Endometrium (tissue), 2 donors: Measurements from ENCODE around the gene FAM200B.
A peak's percentile ranks its signal among the peaks of the same experiment; 100 is the strongest.

Experiments
- FAIRE-seq: peaks from 2 replicates; lab custom pipeline; 2012; peaks lifted over from hg19 to GRCh38; lab: Jason Lieb, UNC
- donor health status: control.
- donor health status: control.

The FAM200B gene

DNA sequence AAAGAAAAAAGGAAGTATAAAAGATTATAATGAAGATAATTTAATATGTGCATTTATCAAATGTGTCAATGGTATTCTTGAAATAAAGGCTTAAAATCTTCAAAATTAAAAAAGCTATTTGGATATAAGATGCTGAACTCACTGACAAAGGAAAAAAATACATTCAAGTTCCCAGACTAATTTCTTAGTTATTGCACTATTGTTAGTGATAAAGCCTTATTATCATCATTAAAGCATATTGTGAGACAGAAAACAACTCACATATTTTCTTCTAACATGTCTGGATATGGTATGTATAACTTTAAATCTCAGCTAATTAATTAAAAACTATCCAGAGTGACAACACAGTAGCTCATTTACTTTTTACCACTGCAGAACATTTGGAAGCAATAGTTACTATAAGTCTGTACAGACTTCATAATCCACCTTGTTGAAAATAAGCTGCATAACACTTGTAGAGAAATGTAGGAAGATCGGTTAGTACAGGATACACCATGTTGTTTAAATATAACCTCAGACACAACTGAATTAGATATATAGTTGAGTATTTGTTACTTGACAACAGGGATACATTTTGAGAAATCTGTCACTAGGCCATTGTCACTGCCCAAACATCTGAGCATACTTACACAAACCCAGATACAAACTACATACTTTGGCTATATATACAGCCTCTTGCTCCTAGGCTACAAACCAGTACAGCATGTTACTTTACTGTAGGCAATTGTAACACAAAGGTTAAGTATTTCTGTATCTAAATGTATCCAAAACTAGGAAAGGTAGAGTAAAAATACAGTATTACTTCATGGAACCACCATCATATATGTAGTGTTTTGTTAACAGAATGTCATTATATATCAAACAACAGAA is 12.8 kb upstream of the FAM200B start:
- FAIRE-seq: no peak

GRCh38 chr4:15670576-15670975 is 11.1 kb upstream of the FAM200B start:
- FAIRE-seq: no peak

DNA sequence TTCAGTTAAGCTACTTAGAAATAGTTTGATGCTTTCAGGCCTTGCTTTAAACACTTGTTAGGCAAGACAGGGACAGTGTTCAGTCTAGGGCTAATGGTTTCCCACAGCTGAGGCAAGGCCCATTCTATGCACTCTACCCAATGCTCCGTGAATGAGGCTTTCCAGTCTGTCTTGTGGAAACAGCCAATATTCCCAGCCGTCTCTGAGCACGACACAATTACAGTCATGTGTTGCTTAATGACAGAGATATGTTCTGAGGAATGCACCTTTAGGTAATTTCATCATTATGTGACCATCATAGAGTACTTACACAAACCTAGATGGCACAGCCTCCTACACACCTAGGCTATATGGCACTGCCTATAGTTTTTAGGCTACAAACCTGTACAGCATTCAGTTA is 9.5 kb upstream of the FAM200B start:
- FAIRE-seq: no peak

DNA sequence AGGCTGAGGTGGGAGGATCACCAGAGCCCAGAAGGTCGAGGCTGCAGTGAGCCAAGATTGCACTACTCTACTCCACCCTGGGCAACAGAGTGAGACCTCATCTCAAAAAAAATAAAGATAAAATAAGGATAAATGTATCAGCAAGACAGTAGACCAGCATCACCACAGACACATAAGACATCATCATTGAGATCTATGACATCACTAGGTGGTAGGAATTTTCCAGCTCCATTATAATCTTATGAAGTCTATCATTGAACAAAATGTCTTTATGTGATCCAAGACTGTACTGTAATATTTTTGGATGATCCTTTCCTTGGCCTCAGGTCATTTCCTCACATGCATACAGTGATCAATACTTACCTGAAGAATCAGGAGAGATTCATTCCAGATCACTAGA is 8.3 kb upstream of the FAM200B start:
- FAIRE-seq: no peak

- no peak for FAIRE-seq
These were observed 7.6 kb upstream of the FAM200B start for GRCh38 chr4:15674046-15674445.

GRCh38 chr4:15674926-15675325 is 6.7 kb upstream of the FAM200B start:
- peak; percentile 45 for FAIRE-seq

DNA sequence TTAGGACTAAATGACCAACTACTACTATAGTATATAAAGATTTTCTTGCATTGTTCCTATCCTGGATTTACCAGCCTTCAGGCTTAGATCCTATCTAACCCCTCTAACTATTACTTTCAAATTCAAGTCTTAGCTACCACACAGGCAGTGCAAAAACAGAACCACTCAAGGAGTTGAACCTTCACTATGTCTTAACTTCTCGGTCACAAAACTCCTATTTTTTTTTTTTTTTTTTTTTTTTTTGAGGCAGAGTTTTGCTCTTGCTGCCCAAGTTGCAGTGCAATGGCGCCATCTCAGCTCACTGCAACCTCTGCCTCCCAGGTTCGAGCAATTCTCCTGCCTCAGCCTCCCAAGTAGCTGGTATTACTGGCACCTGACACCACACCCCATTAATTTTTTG is 6.3 kb upstream of the FAM200B start:
- no peak for FAIRE-seq

- no peak for FAIRE-seq
These were observed 5.6 kb upstream of the FAM200B start for GRCh38 chr4:15676039-15676438.

DNA sequence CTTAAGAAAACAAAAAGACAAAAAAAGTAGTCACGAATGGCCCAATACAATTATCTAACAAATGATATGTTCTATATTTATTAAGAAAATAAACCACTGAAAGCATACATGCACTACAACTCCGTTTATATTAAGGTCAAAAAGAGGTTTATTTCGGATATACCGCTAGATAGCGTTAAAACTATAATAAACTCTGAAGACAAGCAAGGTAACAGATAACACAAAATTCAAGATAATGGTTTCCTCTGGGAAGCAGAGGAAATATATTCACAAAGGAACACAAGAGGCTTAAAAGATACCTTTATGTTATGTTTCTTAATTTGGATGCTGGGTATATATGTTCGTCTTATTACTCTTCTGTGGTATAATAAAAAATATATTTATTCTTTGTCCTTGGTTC is 4.7 kb upstream of the FAM200B start:
- FAIRE-seq: no peak

- no peak for FAIRE-seq
These were observed 4.1 kb upstream of the FAM200B start for GRCh38 chr4:15677507-15677988.

GRCh38 chr4:15681067-15681371 is 608 bp upstream of the FAM200B start:
- no peak for FAIRE-seq

DNA sequence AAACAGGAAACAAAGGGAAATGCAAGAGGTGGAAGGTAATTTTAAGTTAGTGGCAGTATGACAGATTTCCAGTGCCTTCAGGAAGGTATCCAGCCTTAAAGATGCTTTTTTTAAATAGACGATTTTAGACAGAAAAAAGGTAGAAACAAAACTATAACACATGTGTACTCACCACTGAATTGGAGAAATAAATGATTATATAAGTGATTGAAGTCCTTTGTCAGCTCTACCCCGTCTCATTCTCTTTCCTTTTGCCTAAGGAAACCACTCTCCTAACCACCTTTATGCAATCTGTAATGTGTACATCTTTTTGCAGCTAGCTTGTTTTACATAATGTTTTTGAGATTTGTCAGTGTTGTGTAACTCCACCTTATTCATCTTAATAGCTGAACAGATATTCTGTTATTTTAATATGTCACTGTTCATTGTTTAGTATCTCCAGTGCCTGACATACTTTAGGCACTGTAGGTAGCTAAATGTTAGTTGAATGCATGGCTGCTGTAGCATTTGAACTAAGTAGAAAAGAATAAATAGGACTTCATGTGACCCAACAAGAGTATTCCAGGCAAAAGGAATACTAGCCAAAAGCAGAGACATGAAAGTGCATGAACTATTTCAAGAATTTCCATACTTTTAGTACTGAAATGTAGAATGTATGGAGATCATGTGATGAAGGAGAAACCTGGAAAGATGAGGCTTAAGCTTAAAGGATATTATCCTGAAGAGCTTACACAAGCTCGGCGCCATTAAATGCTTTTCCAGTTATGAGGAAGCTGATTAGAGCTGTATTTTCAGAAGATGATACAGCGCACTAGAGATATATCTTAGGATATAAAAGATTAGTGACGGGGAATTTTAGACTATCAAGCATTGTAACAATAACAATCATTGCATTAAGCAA is 865 bp downstream of the FAM200B start:
- no peak for FAIRE-seq

- FAIRE-seq: no peak
These were observed 1.5 kb downstream of the FAM200B start for GRCh38 chr4:15683143-15683495.

GRCh38 chr4:15684498-15684897 is 2.9 kb downstream of the FAM200B start:
- FAIRE-seq: no peak

DNA sequence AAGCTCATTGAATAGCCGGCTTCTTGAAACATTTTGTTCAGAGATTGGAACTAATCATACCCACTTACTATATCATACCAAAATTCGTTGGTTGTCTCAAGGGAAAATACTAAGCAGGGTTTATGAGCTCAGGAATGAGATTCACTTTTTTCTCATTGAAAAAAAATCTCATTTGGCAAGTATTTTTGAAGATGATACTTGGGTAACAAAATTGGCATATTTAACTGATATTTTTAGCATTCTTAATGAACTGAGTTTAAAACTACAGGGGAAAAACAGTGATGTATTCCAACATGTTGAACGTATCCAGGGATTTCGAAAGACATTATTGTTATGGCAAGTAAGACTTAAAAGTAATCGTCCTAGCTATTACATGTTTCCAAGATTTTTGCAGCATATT is 6.4 kb downstream of the FAM200B start:
- no peak for FAIRE-seq

DNA sequence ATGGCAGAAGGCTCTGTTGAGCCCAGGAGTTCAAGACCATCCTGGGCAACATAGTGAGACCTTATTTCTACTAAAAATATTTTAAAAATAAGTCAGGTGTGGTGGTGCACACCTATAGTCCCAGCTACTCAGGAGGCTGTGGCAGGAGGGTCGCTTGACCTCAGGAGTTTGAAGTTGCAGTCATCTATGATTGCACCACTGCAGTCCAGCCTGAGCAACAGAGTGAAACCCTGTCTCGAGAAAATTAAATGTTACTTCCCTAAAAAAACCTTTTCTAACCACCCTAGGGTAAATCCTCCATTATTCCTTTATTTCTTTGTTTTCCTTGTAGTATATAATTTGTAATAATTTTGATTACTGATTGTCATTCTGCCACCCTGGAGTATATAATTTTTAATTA is 7.9 kb downstream of the FAM200B start:
- FAIRE-seq: no peak

GRCh38 chr4:15690020-15690809 is 8.6 kb downstream of the FAM200B start:
- FAIRE-seq: no peak

GRCh38 chr4:15691346-15692135 is 9.9 kb downstream of the FAM200B start:
- FAIRE-seq: peak; percentile 8

DNA sequence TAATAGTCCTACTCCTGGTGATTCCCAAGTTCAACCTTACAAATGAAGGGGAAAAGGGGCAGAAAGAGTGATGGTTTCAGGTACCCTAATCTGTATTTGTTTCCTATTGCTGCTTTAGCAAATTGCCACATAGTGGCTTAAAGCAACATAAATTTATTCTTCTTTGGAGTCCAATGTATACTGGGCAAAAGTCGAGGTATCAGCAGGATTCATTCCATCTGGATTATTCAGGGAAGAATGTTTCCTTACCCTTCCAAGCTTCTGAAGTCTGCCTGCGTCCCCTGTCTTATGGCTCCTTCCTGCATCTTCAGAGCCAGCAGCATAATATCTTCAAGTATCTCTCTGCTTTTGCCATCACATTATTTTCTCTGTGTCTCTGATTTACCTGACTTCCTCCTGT is 11.0 kb downstream of the FAM200B start:
- FAIRE-seq: no peak

DNA sequence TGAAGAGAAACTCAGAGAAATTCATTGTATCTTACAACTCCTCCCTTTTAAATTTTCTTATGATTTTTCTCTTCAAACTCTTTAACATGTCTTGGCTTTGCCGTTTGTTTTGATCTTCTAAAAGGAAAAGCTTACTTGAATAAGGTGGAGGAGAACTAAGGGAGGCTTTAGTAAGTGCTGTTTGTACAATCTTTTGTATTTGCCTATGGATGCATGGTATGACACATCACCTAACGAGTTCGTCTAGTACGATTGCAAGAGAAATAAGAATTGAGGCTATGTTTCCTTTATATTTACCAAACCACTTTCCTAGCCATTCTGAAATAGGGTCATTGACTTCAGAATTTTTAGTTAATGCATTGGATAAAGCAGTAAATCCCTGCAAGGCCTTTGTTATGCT is 12.8 kb downstream of the FAM200B start:
- peak; percentile 53 for FAIRE-seq

DNA sequence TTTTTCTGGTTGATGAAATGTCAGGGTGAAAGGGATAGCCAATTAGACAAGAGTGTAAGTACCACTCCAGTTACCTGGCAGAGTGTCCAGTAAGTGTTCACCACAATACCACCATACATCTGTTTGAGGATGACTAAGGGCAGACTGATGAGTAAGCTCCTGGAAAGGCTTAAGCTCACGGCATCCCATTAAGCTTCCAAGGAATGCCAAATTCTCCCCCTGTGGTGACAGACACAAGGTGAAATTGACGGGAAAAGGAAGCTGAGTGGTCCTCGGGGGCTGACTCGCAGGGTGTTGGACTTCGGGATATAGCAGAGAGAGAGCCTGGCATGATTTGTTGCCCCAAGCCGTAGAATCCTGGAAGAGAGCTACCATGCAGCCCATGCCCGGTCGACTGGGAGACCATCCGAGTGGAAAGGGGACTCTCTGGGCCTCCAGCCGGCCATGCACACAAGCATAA is 13.6 kb downstream of the FAM200B start:
- FAIRE-seq: no peak

GRCh38 chr4:15695729-15696128 is 14.1 kb downstream of the FAM200B start:
- FAIRE-seq: no peak
